GM23248 (cell line): ENCODE results near the gene OR56A3.

ENCODE experiments used
- EZH2 ChIP-seq: fragments of 200-600 bp; sonication (generic); IDR thresholded peaks from 2 replicates; pipeline ENCODE4 v1.6.1; 2018; ENCODE audit warnings: antibody characterized with exemption, mild to moderate bottlenecking; ENCODE audit not compliant: insufficient read depth, poor library complexity, severe bottlenecking
- EZH2phosphoT487 ChIP-seq: fragments of 200-600 bp; sonication (generic); IDR thresholded peaks from 2 replicates; pipeline ENCODE4 v1.6.1; 2018; ENCODE audit warnings: antibody characterized with exemption, moderate library complexity, mild to moderate bottlenecking, low read depth; ENCODE audit not compliant: insufficient read depth

- TF ChIP-seq EZH2: no peak
- no peak for TF ChIP-seq EZH2phosphoT487
Measured at GRCh38 chr11:5923794-5924193, 18.3 kb upstream of the OR56A3 start.
